Bone marrow (tissue), 2 donors: Measurements from ENCODE around the gene FBXL5.
"Not testable (repeated sequence)": the region's sequence is repeated elsewhere in the genome, so short reads cannot be mapped to it uniquely, and the experiment has no call there.

ENCODE experiments used
- DNase-seq, 2 donors: peaks; one replicate each; lab custom pipeline; 2025; lab: John Stamatoyannopoulos, UW

FBXL5 gene

GRCh38 chr4:15649914-15650545 lies 5.1 kb downstream of the FBXL5 start:
- DNase-seq: peak in 1 of 2 donors; percentile 78

- no peak for DNase-seq
Measured at GRCh38 chr4:15648600-15648999, 6.6 kb downstream of the FBXL5 start.

GRCh38 chr4:15638418-15638817 lies 16.7 kb downstream of the FBXL5 start:
- no peak for DNase-seq

GRCh38 chr4:15636818-15637217 lies 18.3 kb downstream of the FBXL5 start:
- no peak for DNase-seq

- not testable (repeated sequence) for DNase-seq
Measured at GRCh38 chr4:15617407-15617806, 37.8 kb downstream of the FBXL5 start.

GRCh38 chr4:15614891-15615290 lies 40.3 kb downstream of the FBXL5 start:
- DNase-seq: not testable (repeated sequence)

- no peak for DNase-seq
Measured at GRCh38 chr4:15612136-15612535, 43.0 kb downstream of the FBXL5 start.

- no peak for DNase-seq
Measured at GRCh38 chr4:15610855-15611254, 44.3 kb downstream of the FBXL5 start.

- no peak for DNase-seq
Measured at GRCh38 chr4:15605537-15605936, 49.6 kb downstream of the FBXL5 start.

GRCh38 chr4:15601862-15602261 lies 53.3 kb downstream of the FBXL5 start:
- no peak for DNase-seq

GRCh38 chr4:15600176-15600575 lies 55.0 kb downstream of the FBXL5 start:
- no peak for DNase-seq

GRCh38 chr4:15598644-15599043 lies 56.5 kb downstream of the FBXL5 start:
- DNase-seq: no peak

- no peak for DNase-seq
Measured at GRCh38 chr4:15592799-15593198, 62.4 kb downstream of the FBXL5 start.

GRCh38 chr4:15587649-15588048 lies 67.5 kb downstream of the FBXL5 start:
- DNase-seq: no peak

GRCh38 chr4:15586066-15586465 lies 69.1 kb downstream of the FBXL5 start:
- no peak for DNase-seq

- DNase-seq: no peak
Measured at GRCh38 chr4:15585331-15585730, 69.8 kb downstream of the FBXL5 start.

GRCh38 chr4:15584785-15585184 lies 70.4 kb downstream of the FBXL5 start:
- no peak for DNase-seq

- DNase-seq: no peak
Measured at GRCh38 chr4:15577508-15577907, 77.6 kb downstream of the FBXL5 start.

GRCh38 chr4:15575966-15576365 lies 79.2 kb downstream of the FBXL5 start:
- no peak for DNase-seq

- no peak for DNase-seq
Measured at GRCh38 chr4:15569746-15570145, 85.4 kb downstream of the FBXL5 start.

- DNase-seq: no peak
Measured at GRCh38 chr4:15568821-15569220, 86.3 kb downstream of the FBXL5 start.

- no peak for DNase-seq
Measured at GRCh38 chr4:15563871-15564270, 91.3 kb downstream of the FBXL5 start.

- DNase-seq: no peak
Measured at GRCh38 chr4:15562623-15563022, 92.5 kb downstream of the FBXL5 start.

- DNase-seq: no peak
Measured at GRCh38 chr4:15562114-15562513, 93.0 kb downstream of the FBXL5 start.
